OCI-M2 (cell line): Measurements from ENCODE around the gene LRRC17.

Source experiments
- DNase-seq: peaks from one replicate; lab custom pipeline; 2025; ENCODE audit not compliant: unreplicated experiment; lab: John Stamatoyannopoulos, UW

LRRC17 gene

GRCh38 chr7:102985176-102985783 is 72.5 kb downstream of the LRRC17 start:
- no peak for DNase-seq

- no peak for DNase-seq
Observed at GRCh38 chr7:102988088-102988487, 75.3 kb downstream of the LRRC17 start.

GRCh38 chr7:102988631-102989560 is 76.1 kb downstream of the LRRC17 start:
- DNase-seq, result no peak

GRCh38 chr7:102990642-102991041 is 77.8 kb downstream of the LRRC17 start:
- DNase-seq, result no peak

GRCh38 chr7:102991077-102991539 is 78.3 kb downstream of the LRRC17 start:
- no peak for DNase-seq

- DNase-seq, result no peak
Observed at GRCh38 chr7:102991540-102992214, 78.9 kb downstream of the LRRC17 start.

- no peak for DNase-seq
Observed at GRCh38 chr7:102992509-102992937, 79.7 kb downstream of the LRRC17 start.

- peak; percentile 46 for DNase-seq
Observed at GRCh38 chr7:102992938-102993717, 80.3 kb downstream of the LRRC17 start.

- DNase-seq, result no peak
Observed at GRCh38 chr7:102993718-102994029, 80.9 kb downstream of the LRRC17 start.

- DNase-seq, result no peak
Observed at GRCh38 chr7:102994567-102994966, 81.8 kb downstream of the LRRC17 start.
